ENCODE results near the gene PRR22.

DNA sequence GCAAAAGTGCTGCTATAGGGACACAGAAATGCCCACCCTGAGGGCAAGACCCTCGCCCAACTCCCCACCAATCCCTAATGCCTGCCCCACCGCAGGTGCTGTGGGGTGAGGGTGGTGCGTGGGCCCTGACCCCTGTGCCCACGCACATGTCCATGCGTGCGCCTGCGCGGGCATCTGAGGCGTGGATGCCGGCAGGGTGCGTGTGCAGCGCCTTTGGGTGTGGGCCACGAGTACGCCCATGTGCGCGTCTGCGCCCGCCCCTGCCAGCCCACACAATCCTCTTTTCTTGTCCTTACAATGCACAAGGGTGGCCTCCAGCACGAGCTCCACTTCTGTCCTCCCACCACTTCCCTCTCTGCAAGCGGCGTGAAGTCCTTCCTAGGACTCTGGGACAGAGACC is 40.6 kb upstream of the PRR22 start:
- TF ChIP-seq, protein P1, sequence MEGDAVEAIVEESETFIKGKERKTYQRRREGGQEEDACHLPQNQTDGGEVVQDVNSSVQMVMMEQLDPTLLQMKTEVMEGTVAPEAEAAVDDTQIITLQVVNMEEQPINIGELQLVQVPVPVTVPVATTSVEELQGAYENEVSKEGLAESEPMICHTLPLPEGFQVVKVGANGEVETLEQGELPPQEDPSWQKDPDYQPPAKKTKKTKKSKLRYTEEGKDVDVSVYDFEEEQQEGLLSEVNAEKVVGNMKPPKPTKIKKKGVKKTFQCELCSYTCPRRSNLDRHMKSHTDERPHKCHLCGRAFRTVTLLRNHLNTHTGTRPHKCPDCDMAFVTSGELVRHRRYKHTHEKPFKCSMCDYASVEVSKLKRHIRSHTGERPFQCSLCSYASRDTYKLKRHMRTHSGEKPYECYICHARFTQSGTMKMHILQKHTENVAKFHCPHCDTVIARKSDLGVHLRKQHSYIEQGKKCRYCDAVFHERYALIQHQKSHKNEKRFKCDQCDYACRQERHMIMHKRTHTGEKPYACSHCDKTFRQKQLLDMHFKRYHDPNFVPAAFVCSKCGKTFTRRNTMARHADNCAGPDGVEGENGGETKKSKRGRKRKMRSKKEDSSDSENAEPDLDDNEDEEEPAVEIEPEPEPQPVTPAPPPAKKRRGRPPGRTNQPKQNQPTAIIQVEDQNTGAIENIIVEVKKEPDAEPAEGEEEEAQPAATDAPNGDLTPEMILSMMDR (IDR thresholded peaks at IDR 0.05; ENCODE audit: low read depth, low read length, poor library complexity, severe bottlenecking): no peak
- no peak for TF ChIP-seq EZH2phosphoT487 (IDR thresholded peaks at IDR 0.05; ENCODE audit: borderline replicate concordance, low read length)
